ENCODE data around the gene NBAS. TPM values are rescaled to one million over a fixed set of nuclear protein-coding genes. Genes with fewer than 3 reads are reported as not detected.

NBAS gene
- total and polyA plus RNA-seq, 2 of the 13 experiments (the other 11 are each of a cell fraction or from before 2014, with no cell fraction given): 33.6 to 58.7 TPM

DNA sequence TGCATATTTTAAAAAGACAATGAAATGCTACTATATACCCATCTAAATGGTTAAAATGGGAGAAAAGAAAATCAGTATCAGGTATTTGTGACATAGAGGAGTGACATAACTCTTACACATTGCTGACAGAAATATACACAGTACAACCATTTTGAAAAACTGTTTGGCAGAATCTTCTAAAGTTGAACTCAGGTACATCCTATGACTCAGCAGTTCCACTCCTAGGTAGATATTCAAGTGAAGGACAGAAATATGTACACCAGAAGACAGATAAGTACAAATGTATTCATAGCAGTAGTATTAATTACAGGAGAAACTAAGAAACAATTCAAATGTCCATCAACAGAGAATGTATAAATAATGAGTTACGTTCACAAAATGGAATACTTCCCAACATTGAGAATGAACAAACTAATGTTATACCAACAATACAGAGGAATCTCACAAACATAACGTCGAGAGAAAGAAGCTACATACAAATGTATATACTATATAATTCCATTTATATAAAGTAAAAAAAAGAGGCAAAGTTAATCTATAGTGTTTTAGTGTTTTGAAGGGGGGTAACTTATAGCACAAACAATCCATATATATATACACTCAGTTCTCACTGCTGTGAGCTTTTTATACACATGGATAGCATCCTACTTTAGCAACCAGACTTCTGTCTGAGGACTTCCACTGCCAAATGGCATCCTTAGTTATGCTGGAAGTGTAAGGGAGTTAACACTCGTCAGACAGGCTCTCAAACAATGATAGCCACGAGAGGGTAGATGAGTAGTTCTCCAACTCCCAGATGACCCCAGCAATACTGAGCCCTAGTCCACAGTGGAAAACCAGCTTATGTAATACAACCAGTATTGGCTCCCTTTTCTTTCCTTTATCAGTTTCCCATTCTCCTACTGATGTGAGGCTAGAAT is 172.5 kb downstream of the NBAS start:
- ChIA-PET CTCF (ENCODE audit: low intra/inter-chr PET ratio, low total read pairs) (no interaction called here), POLR2A (no interaction called here)
- FAIRE-seq: no peak

More for the DNA sequence above, 172.5 kb downstream of the NBAS start:
- Histone ChIP-seq H3K9me3 (ENCODE audit: low read length) (0 out of 2 replicates have a peak, but pooled peaks cover 4% of the 10 kb centered on the region), H3K4me2 (ENCODE audit: low read depth, low read length) (no peak overlapping the region), H3K4me3 (replicated peaks in 1 of 3; ENCODE audit: insufficient read depth in 1 of 3, low read depth in 2 of 3, low read length in 3 of 3) (no peak overlapping the region), H3K9ac (ENCODE audit: insufficient read depth, low read depth, low read length) (no peak overlapping the region), H3K79me2 (ENCODE audit: insufficient read depth, low read length) (no peaks in the 10 kb centered on the region), H3K27me3 (ENCODE audit: control insufficient read depth in 1 of 2, insufficient read depth in 2 of 2, low read length in 2 of 2) (no peaks in the 10 kb centered on the region), H4K20me1 (ENCODE audit: insufficient read depth, low read length) (no peaks in the 10 kb centered on the region), H3K27ac (ENCODE audit: extremely low read length, insufficient read depth, low read length) (no peak overlapping the region), H2AFZ (ENCODE audit: low read length) (no peak overlapping the region), H3K36me3 (replicated peaks in 1 of 2; ENCODE audit: control insufficient read depth in 1 of 2, insufficient read depth in 2 of 2, low read length in 2 of 2) (peaks cover 0 to 8% of the 10 kb centered on the region in 2 experiments; a peak in 3 of 5 replicates), H3K4me1 (ENCODE audit: insufficient read depth, low read length) (no peaks in the 10 kb centered on the region)
- peak; percentile 5 for DNase-seq (ENCODE audit: low spot score)
- no peak for ATAC-seq
- intact Hi-C loops (cut with micrococcal nuclease; ENCODE audit: unreplicated experiment): no loop called here
- in situ Hi-C loops (cut with HindIII; ENCODE audit: extremely low pct_ligation_motif_present, low pct_unique_long_range_greater_than_20kb): no loop called here
- WGBS (ENCODE audit: low lambda C conversion rate): 97% methylated on average over 5 of the region's 5 CpGs
- peak; percentile 55 to 66 for TF ChIP-seq MAFK (conservative IDR thresholded peaks at IDR 0.05 in 1 of 2, IDR thresholded peaks at IDR 0.05 in 1 of 2; ENCODE audit: low read length in 2 of 2)
- TF ChIP-seq NFE2L2 (IDR thresholded peaks at IDR 0.05; ENCODE audit: low read length): peak; percentile 91
- 0 out of 2 replicates have a peak, but pooled peaks have one; percentile 55 for TF ChIP-seq NFE2 (CRISPR knock-in tag; IDR thresholded peaks at IDR 0.05)
- TF ChIP-seq MAFF (IDR thresholded peaks at IDR 0.05; ENCODE audit: low read depth, low read length): peak; percentile 61; the same call in 1 of the 2 replicates
- no peak for TF ChIP-seq HNF1B (CRISPR knock-in tag; IDR thresholded peaks at IDR 0.05)
- TF ChIP-seq ASH2L (IDR thresholded peaks at IDR 0.05; ENCODE audit: insufficient read length, low read depth, low read length): no peak
- TF ChIP-seq THAP11 (CRISPR knock-in tag; IDR thresholded peaks at IDR 0.05): no peak
- no TSS peak for BruUV-seq (replicated peaks)

Data from HepG2 (cell line).